ENCODE data around the gene TRIM14. TPM values are rescaled to one million over a fixed set of nuclear protein-coding genes. Genes with fewer than 3 reads are reported as not detected.

Gene TRIM14
- total and polyA plus RNA-seq, 2 donors (not counting 1 experiment from before 2014, with no cell fraction given) = 22.5 to 23.9 TPM

DNA sequence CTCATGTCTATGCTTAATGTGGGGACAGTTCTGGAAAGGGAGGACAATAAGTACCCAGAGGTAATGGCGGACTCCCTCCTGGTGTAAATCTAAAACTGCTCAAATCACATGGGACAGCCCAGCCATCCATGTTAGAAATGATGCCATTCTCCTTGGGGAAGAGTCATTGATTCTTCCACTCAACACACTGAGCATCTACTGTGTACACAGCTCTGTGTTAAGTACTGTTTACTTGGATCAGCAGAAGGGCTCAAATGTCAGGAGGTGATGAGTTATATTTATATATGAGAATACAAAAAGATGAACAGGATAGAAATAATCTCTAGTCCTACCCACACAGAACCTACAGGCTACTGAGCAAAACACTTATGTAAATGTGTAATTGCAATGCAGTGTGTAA is 94.3 kb downstream of the TRIM14 start:
- no peaks in the 10 kb centered on the region for H3K79me2 ChIP-seq (ENCODE audit: control insufficient read depth, insufficient read depth, low read length)
- no peaks in the 10 kb centered on the region for H3K4me1 ChIP-seq (ENCODE audit: control insufficient read depth in 2 of 2, insufficient read depth in 2 of 2, low read length in 2 of 2)
- no peaks in the 10 kb centered on the region for H4K20me1 ChIP-seq (ENCODE audit: control insufficient read depth, insufficient read depth, low read length, poor library complexity, severe bottlenecking)
- no peak overlapping the region for H3K4me3 Mint-ChIP-seq
- H3K27me3 ChIP-seq (replicated peaks in 1 of 4; ENCODE audit: control extremely low read depth in 1 of 4, control insufficient read depth in 3 of 4, insufficient read depth in 4 of 4, low read length in 3 of 4) = no peaks in the 10 kb centered on the region
- no peak overlapping the region for H2AFZ ChIP-seq (ENCODE audit: insufficient read depth, low read depth, low read length, poor library complexity, severe bottlenecking)
- no peaks in the 10 kb centered on the region for H3K4me1 Mint-ChIP-seq
- H3K9me3 Mint-ChIP-seq (ENCODE audit: insufficient read depth) = no peaks in the 10 kb centered on the region
- ChIA-PET POLR2A (no interaction called here), CTCF (interaction anchor here (0.7 to 1.2 kb wide), 2 partner anchors 9 to 101 kb away, joined by 3 read pairs; no protein-coding TSS in a partner anchor)
- intact Hi-C loops (cut with micrococcal nuclease) = no loop called here
- no peaks in the 10 kb centered on the region for H3K9me3 ChIP-seq (ENCODE audit: control extremely low read depth in 1 of 3, control insufficient read depth in 2 of 3, insufficient read depth in 1 of 3, low read length in 2 of 3)
- H3K4me2 ChIP-seq (replicated peaks; ENCODE audit: low read depth, low read length, poor library complexity, severe bottlenecking) = no peak overlapping the region
- peaks cover 0 to under 1% of the 10 kb centered on the region in 2 experiments for H3K36me3 ChIP-seq (replicated peaks in 1 of 2; ENCODE audit: control extremely low read depth in 1 of 2, control insufficient read depth in 1 of 2, extremely low read depth in 1 of 2, insufficient read depth in 2 of 2, low read length in 1 of 2)
- H3K4me3 ChIP-seq (ENCODE audit: control extremely low read depth in 1 of 5, extremely low read depth in 1 of 5, insufficient read depth in 1 of 5, low read depth in 2 of 5, low read length in 4 of 5) = no peak overlapping the region
- H3K27ac ChIP-seq (ENCODE audit: low read length in 2 of 2) = no peak overlapping the region
- no peaks in the 10 kb centered on the region for H3K27me3 Mint-ChIP-seq
- DNase-seq (no peak), ATAC-seq (ENCODE audit: low read depth) (no peak)
- no peak overlapping the region for H3K27ac Mint-ChIP-seq
- TF ChIP-seq, protein P1, sequence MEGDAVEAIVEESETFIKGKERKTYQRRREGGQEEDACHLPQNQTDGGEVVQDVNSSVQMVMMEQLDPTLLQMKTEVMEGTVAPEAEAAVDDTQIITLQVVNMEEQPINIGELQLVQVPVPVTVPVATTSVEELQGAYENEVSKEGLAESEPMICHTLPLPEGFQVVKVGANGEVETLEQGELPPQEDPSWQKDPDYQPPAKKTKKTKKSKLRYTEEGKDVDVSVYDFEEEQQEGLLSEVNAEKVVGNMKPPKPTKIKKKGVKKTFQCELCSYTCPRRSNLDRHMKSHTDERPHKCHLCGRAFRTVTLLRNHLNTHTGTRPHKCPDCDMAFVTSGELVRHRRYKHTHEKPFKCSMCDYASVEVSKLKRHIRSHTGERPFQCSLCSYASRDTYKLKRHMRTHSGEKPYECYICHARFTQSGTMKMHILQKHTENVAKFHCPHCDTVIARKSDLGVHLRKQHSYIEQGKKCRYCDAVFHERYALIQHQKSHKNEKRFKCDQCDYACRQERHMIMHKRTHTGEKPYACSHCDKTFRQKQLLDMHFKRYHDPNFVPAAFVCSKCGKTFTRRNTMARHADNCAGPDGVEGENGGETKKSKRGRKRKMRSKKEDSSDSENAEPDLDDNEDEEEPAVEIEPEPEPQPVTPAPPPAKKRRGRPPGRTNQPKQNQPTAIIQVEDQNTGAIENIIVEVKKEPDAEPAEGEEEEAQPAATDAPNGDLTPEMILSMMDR (IDR thresholded peaks at IDR 0.05) = no peak
- no peak for TF ChIP-seq EZH2 (IDR thresholded peaks at IDR 0.05; ENCODE audit: borderline replicate concordance, insufficient read depth, low read depth, low read length, poor library complexity, severe bottlenecking)
- H3K9ac ChIP-seq (ENCODE audit: low read length) = no peak overlapping the region
- no CpG with 5 or more reads among the region's 1 CpG for WGBS (ENCODE audit: insufficient coverage)

DNA sequence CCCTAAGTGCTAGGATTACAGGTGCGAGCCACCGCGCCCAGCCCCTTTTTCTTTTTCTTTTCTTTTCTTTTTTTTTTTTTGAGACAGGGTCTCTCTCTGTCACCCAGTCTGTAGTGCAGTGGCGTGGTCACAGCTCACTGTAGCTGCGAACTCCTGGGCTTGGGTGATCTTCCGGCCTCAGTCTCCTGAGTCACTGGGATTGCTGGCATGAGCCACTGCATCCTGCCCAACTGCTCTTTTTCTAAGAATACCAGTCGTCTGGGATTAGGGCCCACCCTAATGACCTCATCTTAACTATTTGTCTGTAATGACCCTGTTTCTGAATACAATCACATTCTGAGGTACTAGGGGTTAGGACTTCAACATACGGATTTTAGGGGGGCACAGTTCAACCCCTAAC is 96.6 kb downstream of the TRIM14 start:
- H3K4me3 Mint-ChIP-seq = no peak overlapping the region
- H3K4me1 Mint-ChIP-seq = no peaks in the 10 kb centered on the region
- no peaks in the 10 kb centered on the region for H3K9me3 Mint-ChIP-seq (ENCODE audit: insufficient read depth)
- H3K27me3 Mint-ChIP-seq = no peaks in the 10 kb centered on the region
- no peaks in the 10 kb centered on the region for H3K4me1 ChIP-seq (ENCODE audit: control insufficient read depth in 2 of 2, insufficient read depth in 2 of 2, low read length in 2 of 2)
- no peak overlapping the region for H3K27ac Mint-ChIP-seq
- CTCF ChIA-PET = interaction anchor here (1.4 kb wide), 1 partner anchor 15 kb away, joined by 3 read pairs; no protein-coding TSS in a partner anchor
- no peak overlapping the region for H3K9ac ChIP-seq (ENCODE audit: low read length)
- no peak overlapping the region for H3K4me2 ChIP-seq (replicated peaks; ENCODE audit: low read depth, low read length, poor library complexity, severe bottlenecking)
- ATAC-seq (ENCODE audit: low read depth) (no peak), DNase-seq (no peak)
- TF ChIP-seq EZH2 (IDR thresholded peaks at IDR 0.05; ENCODE audit: borderline replicate concordance, insufficient read depth, low read depth, low read length, poor library complexity, severe bottlenecking) = no peak
- TF ChIP-seq, protein P1 (IDR thresholded peaks at IDR 0.05) = no peak
- H3K4me3 ChIP-seq (ENCODE audit: control extremely low read depth in 1 of 5, extremely low read depth in 1 of 5, insufficient read depth in 1 of 5, low read depth in 2 of 5, low read length in 4 of 5) = no peak overlapping the region
- no peak overlapping the region for H2AFZ ChIP-seq (ENCODE audit: insufficient read depth, low read depth, low read length, poor library complexity, severe bottlenecking)
- no peaks in the 10 kb centered on the region for H3K9me3 ChIP-seq (ENCODE audit: control extremely low read depth in 1 of 3, control insufficient read depth in 2 of 3, insufficient read depth in 1 of 3, low read length in 2 of 3)
- 93% methylated on average over 7 of the region's 8 CpGs for WGBS (ENCODE audit: insufficient coverage)
- POLR2A ChIA-PET = no interaction called here
- intact Hi-C loops (cut with micrococcal nuclease) = no loop called here
- H3K27me3 ChIP-seq (replicated peaks in 1 of 4; ENCODE audit: control extremely low read depth in 1 of 4, control insufficient read depth in 3 of 4, insufficient read depth in 4 of 4, low read length in 3 of 4) = no peaks in the 10 kb centered on the region
- H3K79me2 ChIP-seq (ENCODE audit: control insufficient read depth, insufficient read depth, low read length) = no peaks in the 10 kb centered on the region
- H3K27ac ChIP-seq (ENCODE audit: low read length in 2 of 2) = no peak overlapping the region
- no peaks in the 10 kb centered on the region for H4K20me1 ChIP-seq (ENCODE audit: control insufficient read depth, insufficient read depth, low read length, poor library complexity, severe bottlenecking)
- H3K36me3 ChIP-seq (replicated peaks in 1 of 2; ENCODE audit: control extremely low read depth in 1 of 2, control insufficient read depth in 1 of 2, extremely low read depth in 1 of 2, insufficient read depth in 2 of 2, low read length in 1 of 2) = peaks cover 0 to 17% of the 10 kb centered on the region in 2 experiments

Data from B cell (primary cell).